Suprapubic skin (tissue), 4 donors: ENCODE measurements around the gene LRBA.

Experiments
- EP300 ChIP-seq: sonication (generic); formaldehyde crosslinking; IDR thresholded peaks from one replicate; pipeline ENCODE4 v1.6.1; 2017; ENCODE audit warnings: antibody characterized with exemption
- POLR2A ChIP-seq, 2 donors: fragments of 450-650 bp; IDR thresholded peaks; one replicate each; pipeline ENCODE4 v1.6.1; 2017; ENCODE audit warnings: antibody characterized with exemption in 2 of 2, mild to moderate bottlenecking in 2 of 2, moderate library complexity in 2 of 2
- POLR2AphosphoS5 ChIP-seq, 3 donors: sonication (generic); formaldehyde crosslinking; IDR thresholded peaks; one replicate each; pipeline ENCODE4 v1.6.1; 2017; ENCODE audit warnings: antibody characterized with exemption in 3 of 3
- TF ChIP-seq, protein P1 (sequence below), 2 donors: fragments of 200-600 bp in 1 of 2; fragments of 450-650 bp in 1 of 2; sonication (generic) in 1 of 2; IDR thresholded peaks; one replicate each; pipeline ENCODE4 v1.5.1; 2016 to 2019; ENCODE audit warnings: antibody characterized with exemption in 2 of 2, mild to moderate bottlenecking in 1 of 2, moderate library complexity in 1 of 2

- TF ChIP-seq EP300 (no peak), POLR2A (IDR thresholded peaks at IDR 0.05) (no peak), POLR2AphosphoS5 (IDR thresholded peaks at IDR 0.05) (no peak)
- TF ChIP-seq, protein P1, sequence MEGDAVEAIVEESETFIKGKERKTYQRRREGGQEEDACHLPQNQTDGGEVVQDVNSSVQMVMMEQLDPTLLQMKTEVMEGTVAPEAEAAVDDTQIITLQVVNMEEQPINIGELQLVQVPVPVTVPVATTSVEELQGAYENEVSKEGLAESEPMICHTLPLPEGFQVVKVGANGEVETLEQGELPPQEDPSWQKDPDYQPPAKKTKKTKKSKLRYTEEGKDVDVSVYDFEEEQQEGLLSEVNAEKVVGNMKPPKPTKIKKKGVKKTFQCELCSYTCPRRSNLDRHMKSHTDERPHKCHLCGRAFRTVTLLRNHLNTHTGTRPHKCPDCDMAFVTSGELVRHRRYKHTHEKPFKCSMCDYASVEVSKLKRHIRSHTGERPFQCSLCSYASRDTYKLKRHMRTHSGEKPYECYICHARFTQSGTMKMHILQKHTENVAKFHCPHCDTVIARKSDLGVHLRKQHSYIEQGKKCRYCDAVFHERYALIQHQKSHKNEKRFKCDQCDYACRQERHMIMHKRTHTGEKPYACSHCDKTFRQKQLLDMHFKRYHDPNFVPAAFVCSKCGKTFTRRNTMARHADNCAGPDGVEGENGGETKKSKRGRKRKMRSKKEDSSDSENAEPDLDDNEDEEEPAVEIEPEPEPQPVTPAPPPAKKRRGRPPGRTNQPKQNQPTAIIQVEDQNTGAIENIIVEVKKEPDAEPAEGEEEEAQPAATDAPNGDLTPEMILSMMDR (IDR thresholded peaks at IDR 0.05), result no peak
Observed at GRCh38 chr4:150862829-150863228, 152.3 kb downstream of the LRBA start.
